PFSK-1 (cell line): Measurements from ENCODE around the gene LARP1.

Experiments
- FOXP2 ChIP-seq: optimal IDR thresholded peaks from 2 replicates; pipeline ENCODE3; 2011; ENCODE audit warnings: borderline replicate concordance, control low read depth, inconsistent platforms; ENCODE audit not compliant: insufficient read depth; ENCODE audit errors: extremely low read length, extremely low read depth
- POLR2AphosphoS5 ChIP-seq: IDR thresholded peaks from 2 replicates; pipeline ENCODE4 v1.6.1; 2012; ENCODE audit warnings: low read depth, mild to moderate bottlenecking, control low read depth, low read length, moderate library complexity
- SIN3A ChIP-seq: IDR thresholded peaks from 2 replicates; pipeline ENCODE4 v1.6.1; 2012; ENCODE audit warnings: mild to moderate bottlenecking, low read length, moderate library complexity, borderline replicate concordance; ENCODE audit not compliant: insufficient read depth
- TAF1 ChIP-seq: IDR thresholded peaks from 2 replicates; pipeline ENCODE4 v1.6.1; 2012; ENCODE audit warnings: low read length, control low read depth, borderline replicate concordance; ENCODE audit not compliant: insufficient read depth
- TF ChIP-seq, protein P1 (sequence below), 2 experiments: IDR thresholded peaks; 2 replicates each; pipeline versions ENCODE4 v1.6.1 to v1.8.0; 2011 to 2012; ENCODE audit warnings: low read depth in 2 of 2, low read length in 2 of 2, control low read depth in 1 of 2, inconsistent platforms in 1 of 2, mild to moderate bottlenecking in 1 of 2, moderate library complexity in 1 of 2; ENCODE audit not compliant: insufficient read depth in 1 of 2

Gene LARP1

DNA sequence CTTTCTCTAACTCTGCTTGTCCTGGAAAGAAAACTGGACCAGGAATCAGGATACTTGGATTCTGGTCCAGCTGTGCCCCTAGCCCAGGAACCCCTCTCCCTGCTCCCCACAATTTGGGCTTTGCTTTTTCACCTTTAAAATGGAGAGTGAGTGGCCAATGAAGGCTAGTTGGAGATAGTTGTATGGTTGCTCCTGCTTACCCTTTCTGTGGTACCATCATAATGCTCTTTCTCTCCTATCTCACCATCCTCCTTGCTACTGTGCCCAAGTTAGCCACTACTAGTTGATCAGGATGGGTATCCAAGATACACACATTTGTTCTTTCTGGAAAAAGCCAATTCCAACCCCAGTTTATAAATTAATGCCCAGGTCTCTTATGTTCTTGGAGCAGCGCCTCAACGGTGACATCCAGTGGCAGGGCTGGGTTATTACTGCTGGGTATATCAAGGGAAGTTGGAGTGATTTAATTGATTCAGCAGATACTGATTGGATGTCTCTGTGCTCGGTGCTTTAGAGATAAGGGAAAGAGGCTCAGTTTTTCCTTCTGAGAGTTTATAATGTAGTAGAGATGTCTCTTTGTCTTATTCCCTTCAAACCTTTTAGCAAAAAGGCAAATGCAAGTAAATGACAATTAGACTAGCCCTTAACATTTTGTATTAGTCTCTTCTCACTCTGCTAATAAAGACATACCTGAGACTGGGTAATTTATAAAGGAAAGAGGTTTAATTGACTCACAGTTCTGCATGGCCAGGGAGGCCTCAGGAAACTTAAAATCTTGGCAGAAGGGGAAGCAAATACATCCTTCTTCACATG lies 56.7 kb downstream of the LARP1 start:
- TF ChIP-seq SIN3A (no peak), POLR2AphosphoS5 (no peak), TAF1 (no peak), FOXP2 (no peak)
- TF ChIP-seq, protein P1, sequence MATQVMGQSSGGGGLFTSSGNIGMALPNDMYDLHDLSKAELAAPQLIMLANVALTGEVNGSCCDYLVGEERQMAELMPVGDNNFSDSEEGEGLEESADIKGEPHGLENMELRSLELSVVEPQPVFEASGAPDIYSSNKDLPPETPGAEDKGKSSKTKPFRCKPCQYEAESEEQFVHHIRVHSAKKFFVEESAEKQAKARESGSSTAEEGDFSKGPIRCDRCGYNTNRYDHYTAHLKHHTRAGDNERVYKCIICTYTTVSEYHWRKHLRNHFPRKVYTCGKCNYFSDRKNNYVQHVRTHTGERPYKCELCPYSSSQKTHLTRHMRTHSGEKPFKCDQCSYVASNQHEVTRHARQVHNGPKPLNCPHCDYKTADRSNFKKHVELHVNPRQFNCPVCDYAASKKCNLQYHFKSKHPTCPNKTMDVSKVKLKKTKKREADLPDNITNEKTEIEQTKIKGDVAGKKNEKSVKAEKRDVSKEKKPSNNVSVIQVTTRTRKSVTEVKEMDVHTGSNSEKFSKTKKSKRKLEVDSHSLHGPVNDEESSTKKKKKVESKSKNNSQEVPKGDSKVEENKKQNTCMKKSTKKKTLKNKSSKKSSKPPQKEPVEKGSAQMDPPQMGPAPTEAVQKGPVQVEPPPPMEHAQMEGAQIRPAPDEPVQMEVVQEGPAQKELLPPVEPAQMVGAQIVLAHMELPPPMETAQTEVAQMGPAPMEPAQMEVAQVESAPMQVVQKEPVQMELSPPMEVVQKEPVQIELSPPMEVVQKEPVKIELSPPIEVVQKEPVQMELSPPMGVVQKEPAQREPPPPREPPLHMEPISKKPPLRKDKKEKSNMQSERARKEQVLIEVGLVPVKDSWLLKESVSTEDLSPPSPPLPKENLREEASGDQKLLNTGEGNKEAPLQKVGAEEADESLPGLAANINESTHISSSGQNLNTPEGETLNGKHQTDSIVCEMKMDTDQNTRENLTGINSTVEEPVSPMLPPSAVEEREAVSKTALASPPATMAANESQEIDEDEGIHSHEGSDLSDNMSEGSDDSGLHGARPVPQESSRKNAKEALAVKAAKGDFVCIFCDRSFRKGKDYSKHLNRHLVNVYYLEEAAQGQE (IDR thresholded peaks at IDR 0.05; ENCODE audit: insufficient read depth in 1 of 2, low read depth in 2 of 2, low read length in 2 of 2), result no peak

DNA sequence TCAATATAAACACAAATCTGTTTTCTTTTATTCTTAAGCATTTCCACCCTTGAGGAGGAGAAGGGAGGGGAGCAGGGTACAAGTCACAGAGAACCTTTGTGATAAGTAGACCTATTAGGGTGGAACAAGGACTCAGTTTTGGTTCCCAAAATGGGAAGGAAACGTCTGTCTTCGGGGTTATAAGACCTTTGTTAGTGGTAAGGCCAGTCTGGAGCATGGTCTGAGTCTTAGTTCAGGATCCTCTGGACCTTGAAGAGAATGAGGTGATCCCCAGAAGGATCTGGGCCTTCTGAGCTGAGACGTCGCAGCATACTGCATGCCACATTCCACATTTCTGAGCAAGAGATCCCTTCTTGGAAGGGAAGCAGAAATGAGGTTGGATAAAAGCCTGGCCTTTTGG lies 58.0 kb downstream of the LARP1 start:
- TF ChIP-seq FOXP2 (no peak), SIN3A (no peak), TAF1 (no peak), POLR2AphosphoS5 (no peak)
- TF ChIP-seq, protein P1 (IDR thresholded peaks at IDR 0.05; ENCODE audit: insufficient read depth in 1 of 2, low read depth in 2 of 2, low read length in 2 of 2), result no peak

DNA sequence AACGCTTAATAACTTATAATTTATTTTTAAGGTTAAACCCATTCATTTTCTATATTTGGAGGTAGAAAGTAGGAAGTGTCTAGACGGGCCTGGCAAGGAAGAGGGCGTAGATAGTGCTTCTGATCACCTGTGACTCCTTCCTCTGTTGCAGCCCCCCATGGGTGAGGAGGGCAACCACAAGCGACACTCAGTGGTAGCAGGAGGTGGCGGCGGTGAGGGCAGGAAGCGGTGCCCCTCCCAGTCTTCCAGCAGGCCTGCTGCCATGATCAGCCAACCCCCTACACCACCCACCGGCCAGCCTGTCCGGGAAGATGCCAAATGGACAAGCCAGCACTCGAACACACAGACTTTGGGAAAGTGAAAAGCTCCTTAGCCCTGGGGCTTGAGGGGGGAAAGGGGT lies 58.6 kb downstream of the LARP1 start:
- no peak for TF ChIP-seq TAF1
- no peak for TF ChIP-seq SIN3A

DNA sequence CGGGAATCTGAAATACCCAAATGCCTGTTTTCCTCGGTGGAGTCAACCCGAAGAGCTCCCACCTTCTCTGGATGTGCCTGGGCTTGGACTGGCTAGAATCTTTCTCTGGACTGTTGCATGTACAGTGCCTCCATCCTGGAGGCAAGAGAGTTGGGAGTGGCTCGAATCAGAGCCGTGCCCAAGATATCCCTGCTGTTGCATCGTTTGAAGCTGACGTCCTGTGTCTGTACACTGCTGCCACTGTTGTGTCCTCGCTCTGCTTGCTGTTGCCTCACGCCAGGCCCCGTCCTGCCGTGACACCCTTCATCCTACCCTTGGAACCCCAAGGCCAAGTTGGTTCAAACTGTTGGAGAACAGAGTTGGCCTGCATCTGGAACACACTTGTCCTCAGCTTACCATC lies 59.8 kb downstream of the LARP1 start:
- TF ChIP-seq POLR2AphosphoS5 (no peak), TAF1 (no peak), SIN3A (no peak), FOXP2 (no peak)
- TF ChIP-seq, protein P1 (IDR thresholded peaks at IDR 0.05; ENCODE audit: insufficient read depth in 1 of 2, low read depth in 2 of 2, low read length in 2 of 2), result no peak

DNA sequence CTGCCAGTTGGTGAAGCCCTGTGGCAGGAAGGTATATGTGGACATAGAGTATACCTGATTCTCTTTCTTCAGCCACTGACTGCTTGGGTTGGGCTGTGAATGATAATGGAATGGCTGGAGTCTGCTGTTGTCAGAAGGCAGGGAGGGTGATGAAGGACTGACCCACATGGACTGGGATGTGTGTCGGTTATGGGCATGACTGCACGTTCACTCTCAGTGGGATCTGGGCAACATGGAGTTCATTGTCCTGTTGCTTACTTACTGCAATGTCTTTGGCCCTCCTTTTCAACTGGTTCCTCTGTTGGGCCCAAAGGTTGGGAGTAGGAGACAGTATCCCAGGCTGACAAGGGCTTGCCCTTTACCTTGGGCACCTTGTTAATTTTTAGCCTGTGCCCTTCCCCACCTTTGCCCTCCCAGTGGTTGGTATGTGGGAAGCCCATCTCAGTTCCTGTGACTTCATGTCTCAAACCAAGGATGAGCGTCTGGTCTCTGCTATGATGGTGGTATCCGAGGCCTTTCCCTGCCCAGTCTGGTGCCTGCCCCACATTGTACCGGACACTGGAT lies 60.6 kb downstream of the LARP1 start:
- TF ChIP-seq POLR2AphosphoS5, result no peak
- no peak for TF ChIP-seq FOXP2
- TF ChIP-seq, protein P1 (IDR thresholded peaks at IDR 0.05; ENCODE audit: insufficient read depth in 1 of 2, low read depth in 2 of 2, low read length in 2 of 2), result no peak
- no peak for TF ChIP-seq SIN3A
- no peak for TF ChIP-seq TAF1
